T-helper 22 cell (primary cell): Measurements from ENCODE around the gene ZMAT3.
A peak's percentile ranks its signal among the peaks of the same experiment; 100 is the strongest.

Experiments
- DNase-seq: peaks from one replicate; pipeline ENCODE4 v3.0.0-alpha.2; 2020; ENCODE audit warnings: low read depth

Gene ZMAT3

GRCh38 chr3:179021119-179021903 is 50.3 kb downstream of the ZMAT3 start:
- no peak for DNase-seq

GRCh38 chr3:179020112-179020511 is 51.5 kb downstream of the ZMAT3 start:
- no peak for DNase-seq

- DNase-seq: no peak
Measured at GRCh38 chr3:179018808-179019207, 52.8 kb downstream of the ZMAT3 start.

GRCh38 chr3:179016979-179017670 is 54.5 kb downstream of the ZMAT3 start:
- no peak for DNase-seq

GRCh38 chr3:179015551-179016020 is 56.0 kb downstream of the ZMAT3 start:
- peak; percentile 17 for DNase-seq

- DNase-seq: no peak
Measured at GRCh38 chr3:179005706-179006105, 65.9 kb downstream of the ZMAT3 start.

- no peak for DNase-seq
Measured at GRCh38 chr3:179005213-179005612, 66.4 kb downstream of the ZMAT3 start.

GRCh38 chr3:179000659-179001058 is 71.0 kb downstream of the ZMAT3 start:
- DNase-seq: no peak

- DNase-seq: no peak
Measured at GRCh38 chr3:179000144-179000543, 71.5 kb downstream of the ZMAT3 start.

- DNase-seq: no peak
Measured at GRCh38 chr3:178996399-178996798, 75.2 kb downstream of the ZMAT3 start.

GRCh38 chr3:178990293-178990692 is 81.3 kb downstream of the ZMAT3 start:
- DNase-seq: no peak

GRCh38 chr3:178989821-178990220 is 81.8 kb downstream of the ZMAT3 start:
- DNase-seq: no peak

GRCh38 chr3:178987745-178988144 is 83.9 kb downstream of the ZMAT3 start:
- DNase-seq: no peak

GRCh38 chr3:178986456-178986855 is 85.2 kb downstream of the ZMAT3 start:
- no peak for DNase-seq

GRCh38 chr3:178982137-178982536 is 89.5 kb downstream of the ZMAT3 start:
- DNase-seq: no peak

- no peak for DNase-seq
Measured at GRCh38 chr3:178975320-178975719, 96.3 kb downstream of the ZMAT3 start.

- DNase-seq: no peak
Measured at GRCh38 chr3:178971614-178972013, 100.0 kb downstream of the ZMAT3 start.

GRCh38 chr3:178969004-178969700 is 102.5 kb downstream of the ZMAT3 start:
- DNase-seq: no peak
